ENCODE measurements around the gene SPSB1. TPM values are rescaled to one million over a fixed set of nuclear protein-coding genes. Genes with fewer than 3 reads are reported as not detected.
A peak's percentile ranks its signal among the peaks of the same experiment; 100 is the strongest.

Gene SPSB1
- total RNA-seq, 4 donors from 2014 or later = 40.0 to 82.1 (median 52.6) TPM

GRCh38 chr1:9399510-9400424 lies 107.1 kb downstream of the SPSB1 start:
- in situ Hi-C loops (cut with MboI; ENCODE audit: low pct_ligation_motif_present in 1 of 4, low pct_unique_long_range_greater_than_20kb in 1 of 4, low sequenced_read_pairs in 3 of 4) (no loop called here), intact Hi-C loops (cut with DNase I; ENCODE audit: low total_unique reads) (no loop called here)
- Histone ChIP-seq H3K27ac (peak overlapping the region; percentile 2 to 17 (median 16)), H3K27me3 (no peaks in the 10 kb centered on the region), H3K4me1 (peaks cover 7 to 23% (median 17%) of the 10 kb centered on the region in 4 donors), H3K4me3 (no peak overlapping the region), H3K9me3 (no peaks in the 10 kb centered on the region), H3K36me3 (no peaks in the 10 kb centered on the region)
- 77 to 100% methylated on average over 4 to 17 of the region's 21 CpGs for WGBS, 2 donors (ENCODE audit: low coverage in 1 of 2)
- no peak for TF ChIP-seq EP300 (IDR thresholded peaks at IDR 0.05; ENCODE audit: low read depth)
- peak in 2 of 3 donors; percentile 16 for TF ChIP-seq POLR2AphosphoS5 (IDR thresholded peaks at IDR 0.05)
- no peak for DNase-seq

- WGBS, 2 donors (ENCODE audit: low coverage in 1 of 2) = 40 to 58% methylated on average over 1 to 13 of the region's 13 CpGs
- no peak for TF ChIP-seq POLR2A (IDR thresholded peaks at IDR 0.05)
- TF ChIP-seq EP300 (IDR thresholded peaks at IDR 0.05; ENCODE audit: low read depth) = no peak
- no peak for TF ChIP-seq POLR2AphosphoS5 (IDR thresholded peaks at IDR 0.05)
- peak in 2 of 5 experiments; percentile 19 to 33 for TF ChIP-seq CTCF (IDR thresholded peaks at IDR 0.05)
- Histone ChIP-seq H3K27ac (peak overlapping the region in 2 of 4 donors; percentile 2 to 17), H3K27me3 (no peaks in the 10 kb centered on the region), H3K4me3 (no peak overlapping the region), H3K4me1 (peaks cover 7 to 23% (median 17%) of the 10 kb centered on the region in 4 donors), H3K36me3 (no peaks in the 10 kb centered on the region), H3K9me3 (no peaks in the 10 kb centered on the region)
- DNase-seq = no peak
- in situ Hi-C loops (cut with MboI; ENCODE audit: low pct_ligation_motif_present in 1 of 4, low pct_unique_long_range_greater_than_20kb in 1 of 4, low sequenced_read_pairs in 3 of 4) = no loop called here
- intact Hi-C loops (cut with DNase I; ENCODE audit: low total_unique reads) = no loop called here
Measured at GRCh38 chr1:9400425-9401079, 107.9 kb downstream of the SPSB1 start.

GRCh38 chr1:9401080-9401453 lies 108.4 kb downstream of the SPSB1 start:
- no peak for TF ChIP-seq EP300 (IDR thresholded peaks at IDR 0.05; ENCODE audit: low read depth)
- no peak for TF ChIP-seq POLR2AphosphoS5 (IDR thresholded peaks at IDR 0.05)
- no peak for TF ChIP-seq POLR2A (IDR thresholded peaks at IDR 0.05)
- TF ChIP-seq CTCF (IDR thresholded peaks at IDR 0.05) = no peak
- Histone ChIP-seq H3K4me1 (peaks cover 7 to 23% (median 17%) of the 10 kb centered on the region in 4 donors), H3K27ac (no peak overlapping the region), H3K27me3 (no peaks in the 10 kb centered on the region), H3K9me3 (no peaks in the 10 kb centered on the region), H3K36me3 (no peaks in the 10 kb centered on the region), H3K4me3 (no peak overlapping the region)
- no peak for DNase-seq
- WGBS, 2 donors (ENCODE audit: low coverage in 1 of 2) = 84 to 92% methylated on average over 5 to 14 of the region's 15 CpGs
- intact Hi-C loops (cut with DNase I; ENCODE audit: low total_unique reads) = no loop called here
- in situ Hi-C loops (cut with MboI; ENCODE audit: low pct_ligation_motif_present in 1 of 4, low pct_unique_long_range_greater_than_20kb in 1 of 4, low sequenced_read_pairs in 3 of 4) = no loop called here

- TF ChIP-seq EP300 (IDR thresholded peaks at IDR 0.05; ENCODE audit: low read depth) = no peak
- TF ChIP-seq POLR2A (IDR thresholded peaks at IDR 0.05) = no peak
- in situ Hi-C loops (cut with MboI; ENCODE audit: low pct_ligation_motif_present in 1 of 4, low pct_unique_long_range_greater_than_20kb in 1 of 4, low sequenced_read_pairs in 3 of 4) (no loop called here), intact Hi-C loops (cut with DNase I; ENCODE audit: low total_unique reads) (no loop called here)
- no peaks in the 10 kb centered on the region for H3K27me3 ChIP-seq
- H3K4me3 ChIP-seq = no peak overlapping the region
- no peaks in the 10 kb centered on the region for H3K36me3 ChIP-seq
- peaks cover 7 to 23% (median 17%) of the 10 kb centered on the region in 4 donors for H3K4me1 ChIP-seq
- WGBS, 2 donors (ENCODE audit: low coverage in 1 of 2) = 80% methylated on average over 7 of the region's 7 CpGs; no CpG with 5 or more reads in 1 of the 2 donors
- no peak for DNase-seq
- no peaks in the 10 kb centered on the region for H3K9me3 ChIP-seq
- H3K27ac ChIP-seq = no peak overlapping the region
Measured at GRCh38 chr1:9402256-9402616, 109.5 kb downstream of the SPSB1 start.

- H3K27ac ChIP-seq = no peak overlapping the region
- in situ Hi-C loops (cut with MboI; ENCODE audit: low pct_ligation_motif_present in 1 of 4, low pct_unique_long_range_greater_than_20kb in 1 of 4, low sequenced_read_pairs in 3 of 4) (no loop called here), intact Hi-C loops (cut with DNase I; ENCODE audit: low total_unique reads) (no loop called here)
- no peak for DNase-seq
- H3K27me3 ChIP-seq = no peaks in the 10 kb centered on the region
- H3K4me3 ChIP-seq = no peak overlapping the region
- no peak for TF ChIP-seq EP300 (IDR thresholded peaks at IDR 0.05; ENCODE audit: low read depth)
- TF ChIP-seq CTCF (IDR thresholded peaks at IDR 0.05) = no peak
- TF ChIP-seq POLR2A (IDR thresholded peaks at IDR 0.05) = no peak
- TF ChIP-seq POLR2AphosphoS5 (IDR thresholded peaks at IDR 0.05) = no peak
- WGBS, 2 donors (ENCODE audit: low coverage in 1 of 2) = 77 to 83% methylated on average over 6 to 13 of the region's 13 CpGs
- no peaks in the 10 kb centered on the region for H3K36me3 ChIP-seq
- H3K4me1 ChIP-seq = peaks cover 7 to 23% (median 17%) of the 10 kb centered on the region in 4 donors
- H3K9me3 ChIP-seq = no peaks in the 10 kb centered on the region
Measured at GRCh38 chr1:9402717-9403225, 110.1 kb downstream of the SPSB1 start.
